BLaER1 treated with 17β-estradiol and CSF1 and Interleukin-3, amounts not matched to agents 10 nM and 100 nM (cell line): ENCODE results near the gene TRAF7.
A peak's percentile ranks its signal among the peaks of the same experiment; 100 is the strongest.

Source experiments
- H3K27ac ChIP-seq, 11 experiments: shearing (Covaris generic); formaldehyde crosslinking; 2 replicates each; pipeline ENCODE4 v1.8.1; 2022
- H3K27me3 ChIP-seq, 11 experiments: shearing (Covaris generic); formaldehyde crosslinking; 2 replicates each; pipeline ENCODE4 v1.8.1; 2022
- H3K36me3 ChIP-seq, 11 experiments: shearing (Covaris generic); formaldehyde crosslinking; 2 replicates each; pipeline ENCODE4 v1.8.1; 2022
- H3K4me1 ChIP-seq, 10 experiments: shearing (Covaris generic); formaldehyde crosslinking; 2 replicates each; pipeline ENCODE4 v1.8.1; 2022
- H3K4me2 ChIP-seq, 11 experiments: shearing (Covaris generic); formaldehyde crosslinking; 2 replicates each; pipeline ENCODE4 v1.8.1; 2022
- H3K4me3 ChIP-seq, 10 experiments: shearing (Covaris generic); formaldehyde crosslinking; 2 replicates each; pipeline ENCODE4 v1.8.1; 2022
- H3K9ac ChIP-seq, 11 experiments: shearing (Covaris generic); formaldehyde crosslinking; 2 replicates each; pipeline ENCODE4 v1.8.1; 2022
- H3K9me3 ChIP-seq, 11 experiments: shearing (Covaris generic); formaldehyde crosslinking; replicated peaks in 1 of 11; 2 replicates each; pipeline ENCODE4 v1.8.1; 2022
- H4K20me1 ChIP-seq, 11 experiments: shearing (Covaris generic); formaldehyde crosslinking; 2 replicates each; pipeline ENCODE4 v1.8.1; 2022
- Cebpa-rat ChIP-seq, 11 experiments: shearing (Covaris generic); IDR thresholded peaks; 2 replicates each; pipeline ENCODE4 v1.8.1; 2022

Gene TRAF7

GRCh38 chr16:2142942-2143877 is 12.4 kb upstream of the TRAF7 start:
- H3K36me3 ChIP-seq, result no peaks in the 10 kb centered on the region
- peaks cover 5 to 40% (median 14%) of the 10 kb centered on the region in 10 experiments; a peak in 19 of 20 replicates for H3K4me1 ChIP-seq
- TF ChIP-seq Cebpa-rat (IDR thresholded peaks at IDR 0.05), result no peak
- H4K20me1 ChIP-seq, result peaks cover 8 to 38% (median 19%) of the 10 kb centered on the region in 11 experiments; a peak in 21 of 22 replicates
- H3K4me3 ChIP-seq, result no peak overlapping the region
- H3K27me3 ChIP-seq, result no peaks in the 10 kb centered on the region
- peak overlapping the region in 1 of 11 experiments; percentile 8; a peak in 1 of 22 replicates for H3K4me2 ChIP-seq
- no peaks in the 10 kb centered on the region for H3K9me3 ChIP-seq
- no peak overlapping the region; a peak in 1 of 22 replicates for H3K9ac ChIP-seq
- H3K27ac ChIP-seq, result no peak overlapping the region

DNA sequence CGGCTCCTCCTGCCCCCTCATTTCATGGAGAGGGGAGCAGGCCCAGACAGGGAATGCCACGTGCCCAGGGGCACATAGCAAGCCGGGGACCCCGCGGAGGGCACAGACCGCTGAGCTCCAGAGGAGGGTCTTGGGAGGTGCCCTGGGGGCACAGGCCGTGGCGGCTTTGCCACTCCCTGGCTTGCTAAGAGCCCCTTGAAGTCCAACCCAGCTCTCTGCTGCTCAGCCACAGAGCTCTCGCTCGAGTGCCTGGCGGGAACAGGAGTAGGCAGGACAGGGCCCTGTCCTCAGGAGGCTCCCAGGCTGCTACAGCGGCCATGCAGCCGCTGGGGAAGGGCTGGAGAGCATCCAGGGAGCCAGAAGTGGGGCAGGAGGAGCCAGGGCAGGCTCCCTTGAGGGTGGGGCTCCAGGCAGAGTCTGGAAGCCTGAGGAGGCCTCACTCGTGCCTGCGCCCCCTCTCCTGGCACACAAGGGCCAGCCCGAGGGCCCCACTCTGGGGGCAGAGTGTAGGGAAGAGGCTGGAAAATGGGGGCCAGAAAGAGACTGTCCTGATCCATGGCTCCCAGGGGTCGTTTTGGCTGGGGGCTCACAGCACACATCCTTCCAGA is 11.6 kb upstream of the TRAF7 start:
- Histone ChIP-seq H3K4me3 (no peak overlapping the region), H4K20me1 (peaks cover 16 to 46% (median 27%) of the 10 kb centered on the region in 11 experiments; a peak in 21 of 22 replicates), H3K27me3 (no peaks in the 10 kb centered on the region; a peak in 1 of 22 replicates), H3K9ac (peak overlapping the region in 1 of 11 experiments; percentile 35; a peak in 3 of 22 replicates), H3K9me3 (no peaks in the 10 kb centered on the region), H3K27ac (no peak overlapping the region), H3K4me2 (peak overlapping the region in 1 of 11 experiments; percentile 8; a peak in 2 of 22 replicates), H3K36me3 (no peaks in the 10 kb centered on the region), H3K4me1 (peaks cover 12 to 48% (median 22%) of the 10 kb centered on the region in 10 experiments)
- TF ChIP-seq Cebpa-rat (IDR thresholded peaks at IDR 0.05), result no peak

GRCh38 chr16:2145843-2146242 is 9.7 kb upstream of the TRAF7 start:
- Histone ChIP-seq H3K9me3 (no peaks in the 10 kb centered on the region), H3K4me2 (no peak overlapping the region), H4K20me1 (peaks cover 34 to 64% (median 46%) of the 10 kb centered on the region in 11 experiments), H3K27me3 (no peaks in the 10 kb centered on the region; a peak in 1 of 22 replicates), H3K36me3 (peaks cover 0 to 2% (median 0%) of the 10 kb centered on the region in 11 experiments; a peak in 2 of 22 replicates), H3K27ac (no peak overlapping the region), H3K4me3 (no peak overlapping the region), H3K4me1 (peaks cover 31 to 62% (median 39%) of the 10 kb centered on the region in 10 experiments), H3K9ac (no peak overlapping the region)
- no peak for TF ChIP-seq Cebpa-rat (IDR thresholded peaks at IDR 0.05)

GRCh38 chr16:2147378-2147777 is 8.2 kb upstream of the TRAF7 start:
- Histone ChIP-seq H3K4me3 (no peak overlapping the region), H3K27ac (peak overlapping the region in 1 of 11 experiments; percentile 21; a peak in 1 of 22 replicates), H3K36me3 (peaks cover 10 to 17% (median 14%) of the 10 kb centered on the region in 11 experiments), H4K20me1 (peaks cover 49 to 80% (median 61%) of the 10 kb centered on the region in 11 experiments), H3K9me3 (no peaks in the 10 kb centered on the region), H3K4me1 (peaks cover 46 to 77% (median 54%) of the 10 kb centered on the region in 10 experiments), H3K9ac (peak overlapping the region in 4 of 11 experiments; percentile 94 to 97 (median 95); a peak in 4 of 22 replicates), H3K4me2 (peak overlapping the region in 10 of 11 experiments; percentile 98 to 100 (median 100); a peak in 17 of 22 replicates), H3K27me3 (no peaks in the 10 kb centered on the region; a peak in 1 of 22 replicates)
- no peak for TF ChIP-seq Cebpa-rat (IDR thresholded peaks at IDR 0.05)

DNA sequence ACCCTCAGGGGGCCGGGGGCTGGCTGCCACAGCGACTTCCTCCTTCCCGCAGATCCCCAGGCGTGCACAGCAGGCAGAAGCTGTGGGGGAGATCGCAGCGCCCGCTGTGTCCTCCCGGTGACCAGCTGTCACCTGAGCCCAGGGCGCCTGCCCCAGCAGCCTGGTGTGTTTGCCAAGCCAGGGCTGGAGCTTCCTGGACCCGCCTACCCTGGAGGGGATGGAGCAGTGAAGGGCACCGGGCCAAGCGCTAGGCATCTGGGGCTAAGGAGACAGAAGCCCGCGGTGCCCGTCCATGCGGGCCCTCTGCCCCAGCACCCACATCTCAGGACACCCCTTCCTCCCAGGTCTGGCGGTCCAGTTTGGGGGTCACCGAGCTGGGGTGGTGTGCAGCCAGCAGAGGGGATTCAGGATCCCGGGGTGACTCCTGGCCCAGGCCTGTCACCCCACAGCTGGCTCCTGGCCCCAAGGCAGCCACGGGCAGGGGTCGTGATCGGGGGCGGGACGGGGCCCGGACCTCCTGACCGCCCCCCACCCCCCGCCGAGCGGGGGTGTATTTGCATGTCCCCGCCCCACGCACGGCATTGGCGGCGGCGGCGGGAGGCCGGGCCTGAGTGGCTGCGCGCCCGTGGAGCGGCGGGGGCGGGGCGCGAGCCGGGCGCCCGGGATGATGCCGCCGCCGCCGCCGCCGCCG is 7.5 kb upstream of the TRAF7 start, which contains the start of gene RAB26:
Gene RAB26 (plus strand): TSS at position 645 of the 691 bp plus-strand sequence. CDS start 159 bp downstream, outside the sequence.
- H3K4me3 ChIP-seq, result peak within 1 kb of the TSS; percentile 52 to 95 (median 88)

DNA sequence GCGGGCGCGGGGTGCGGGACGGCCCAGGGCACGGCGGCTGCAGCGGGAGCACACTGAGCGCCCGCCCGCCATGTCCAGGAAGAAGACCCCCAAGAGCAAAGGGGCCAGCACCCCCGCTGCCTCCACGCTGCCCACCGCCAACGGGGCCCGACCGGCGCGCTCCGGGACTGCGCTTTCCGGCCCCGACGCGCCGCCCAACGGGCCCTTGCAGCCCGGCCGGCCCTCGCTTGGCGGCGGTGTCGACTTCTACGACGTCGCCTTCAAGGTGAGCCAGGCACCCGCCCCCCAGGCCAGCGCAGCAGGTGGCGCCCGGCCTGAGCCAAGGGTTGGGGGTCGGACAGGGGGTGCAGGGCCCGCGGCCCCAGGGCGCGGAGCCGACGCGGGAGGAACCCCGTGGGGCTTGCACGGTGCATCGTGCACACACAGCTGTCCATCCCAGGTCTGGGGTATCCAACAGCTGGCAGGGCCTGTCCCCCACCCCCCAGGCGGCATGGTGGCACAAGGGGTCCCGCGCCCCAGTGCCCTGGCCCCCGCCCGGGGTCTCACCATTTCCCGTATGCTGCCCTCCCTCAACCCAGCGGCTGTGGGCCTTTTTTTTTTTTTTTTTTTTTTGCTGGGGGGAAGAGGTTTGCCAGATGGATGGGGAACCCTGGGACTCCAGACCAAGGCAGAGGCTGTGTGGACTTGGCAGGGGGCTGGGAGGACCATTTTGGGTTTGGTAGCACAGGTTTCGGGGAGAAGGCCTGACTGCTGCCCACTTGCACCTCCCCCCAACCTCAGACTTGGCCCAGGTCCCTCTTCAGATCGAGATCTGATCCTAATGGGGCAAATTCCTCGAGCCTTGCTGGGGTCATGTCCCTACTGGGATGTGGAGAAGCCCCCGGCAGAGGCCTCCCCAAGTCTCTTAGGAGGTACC is 6.6 kb upstream of the TRAF7 start:
- Histone ChIP-seq H4K20me1 (peaks cover 65 to 91% (median 77%) of the 10 kb centered on the region in 11 experiments), H3K27me3 (no peaks in the 10 kb centered on the region; a peak in 1 of 22 replicates), H3K9me3 (peaks cover 0 to 3% (median 0%) of the 10 kb centered on the region in 11 experiments; a peak in 1 of 22 replicates), H3K4me3 (peak overlapping the region; percentile 52 to 95 (median 88)), H3K4me2 (peak overlapping the region; percentile 98 to 100 (median 100)), H3K27ac (peak overlapping the region in 8 of 11 experiments; percentile 21 to 91 (median 49); a peak in 13 of 22 replicates), H3K4me1 (peaks cover 54 to 75% (median 62%) of the 10 kb centered on the region in 10 experiments), H3K36me3 (peaks cover 26 to 33% (median 30%) of the 10 kb centered on the region in 11 experiments), H3K9ac (peak overlapping the region; percentile 38 to 97 (median 94))
- no peak for TF ChIP-seq Cebpa-rat (IDR thresholded peaks at IDR 0.05)

More for the DNA sequence above, 7.5 kb upstream of the TRAF7 start, which contains the start of gene RAB26:
- peaks cover 18 to 25% (median 21%) of the 10 kb centered on the region in 11 experiments for H3K36me3 ChIP-seq
- H3K27ac ChIP-seq, result peak within 1 kb of the TSS in 8 of 11 experiments; percentile 21 to 91 (median 49); a peak in 14 of 22 replicates
- peaks cover 54 to 83% (median 62%) of the 10 kb centered on the region in 10 experiments for H3K4me1 ChIP-seq
- no peaks in the 10 kb centered on the region for H3K9me3 ChIP-seq
- TF ChIP-seq Cebpa-rat (IDR thresholded peaks at IDR 0.05), result no peak
- H3K9ac ChIP-seq, result peak within 1 kb of the TSS; percentile 38 to 97 (median 94)
- peak within 1 kb of the TSS; percentile 98 to 100 (median 100) for H3K4me2 ChIP-seq
- H3K27me3 ChIP-seq, result no peaks in the 10 kb centered on the region; a peak in 1 of 22 replicates
- H4K20me1 ChIP-seq, result peaks cover 57 to 87% (median 68%) of the 10 kb centered on the region in 11 experiments
